Measurements from ENCODE around the gene PRKCQ.
"Not testable (repeated sequence)": the region's sequence is repeated elsewhere in the genome, so short reads cannot be mapped to it uniquely, and the experiment has no call there.

The PRKCQ gene

DNA sequence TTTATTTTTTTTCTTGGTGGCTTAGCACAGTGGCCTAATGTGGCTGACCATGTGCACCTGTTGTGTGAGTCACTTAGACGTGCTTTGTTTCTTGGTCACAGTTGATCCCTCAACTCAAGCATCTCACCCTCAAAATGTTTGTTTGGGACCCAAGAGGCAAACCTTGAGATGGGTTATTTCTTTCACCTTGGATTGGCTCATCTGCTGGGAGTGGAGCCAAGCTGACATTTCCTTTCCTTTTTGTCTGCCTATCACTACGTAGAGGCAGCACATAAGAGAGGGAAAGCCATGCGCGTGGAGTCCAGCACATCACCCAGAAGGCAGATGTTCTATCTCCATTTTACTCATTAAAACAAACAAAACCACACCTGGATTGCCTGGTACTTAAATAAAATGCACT is 6.4 kb upstream of the PRKCQ start:
- Histone ChIP-seq H3K27me3 (ENCODE audit: insufficient read depth, low read depth) (no peaks in the 10 kb centered on the region), H3K4me3 (IDR thresholded peaks at IDR 0.05; ENCODE audit: insufficient read depth, low read depth, low read length) (no peak overlapping the region), H2AFZ (ENCODE audit: low read depth) (no peak overlapping the region), H4K20me1 (ENCODE audit: insufficient read depth) (no peaks in the 10 kb centered on the region), H3K4me1 (ENCODE audit: low read depth, poor library complexity, severe bottlenecking) (peaks cover 4% of the 10 kb centered on the region), H3K9ac (no peak overlapping the region), H3K27ac (no peak overlapping the region), H3K4me2 (no peak overlapping the region), H3K36me3 (ENCODE audit: insufficient read depth) (no peaks in the 10 kb centered on the region), H3K79me2 (ENCODE audit: insufficient read depth, low read depth) (no peaks in the 10 kb centered on the region)
- TF ChIP-seq, protein P1, sequence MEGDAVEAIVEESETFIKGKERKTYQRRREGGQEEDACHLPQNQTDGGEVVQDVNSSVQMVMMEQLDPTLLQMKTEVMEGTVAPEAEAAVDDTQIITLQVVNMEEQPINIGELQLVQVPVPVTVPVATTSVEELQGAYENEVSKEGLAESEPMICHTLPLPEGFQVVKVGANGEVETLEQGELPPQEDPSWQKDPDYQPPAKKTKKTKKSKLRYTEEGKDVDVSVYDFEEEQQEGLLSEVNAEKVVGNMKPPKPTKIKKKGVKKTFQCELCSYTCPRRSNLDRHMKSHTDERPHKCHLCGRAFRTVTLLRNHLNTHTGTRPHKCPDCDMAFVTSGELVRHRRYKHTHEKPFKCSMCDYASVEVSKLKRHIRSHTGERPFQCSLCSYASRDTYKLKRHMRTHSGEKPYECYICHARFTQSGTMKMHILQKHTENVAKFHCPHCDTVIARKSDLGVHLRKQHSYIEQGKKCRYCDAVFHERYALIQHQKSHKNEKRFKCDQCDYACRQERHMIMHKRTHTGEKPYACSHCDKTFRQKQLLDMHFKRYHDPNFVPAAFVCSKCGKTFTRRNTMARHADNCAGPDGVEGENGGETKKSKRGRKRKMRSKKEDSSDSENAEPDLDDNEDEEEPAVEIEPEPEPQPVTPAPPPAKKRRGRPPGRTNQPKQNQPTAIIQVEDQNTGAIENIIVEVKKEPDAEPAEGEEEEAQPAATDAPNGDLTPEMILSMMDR (conservative IDR thresholded peaks at IDR 0.05; ENCODE audit: low read depth, low read length): no peak

DNA sequence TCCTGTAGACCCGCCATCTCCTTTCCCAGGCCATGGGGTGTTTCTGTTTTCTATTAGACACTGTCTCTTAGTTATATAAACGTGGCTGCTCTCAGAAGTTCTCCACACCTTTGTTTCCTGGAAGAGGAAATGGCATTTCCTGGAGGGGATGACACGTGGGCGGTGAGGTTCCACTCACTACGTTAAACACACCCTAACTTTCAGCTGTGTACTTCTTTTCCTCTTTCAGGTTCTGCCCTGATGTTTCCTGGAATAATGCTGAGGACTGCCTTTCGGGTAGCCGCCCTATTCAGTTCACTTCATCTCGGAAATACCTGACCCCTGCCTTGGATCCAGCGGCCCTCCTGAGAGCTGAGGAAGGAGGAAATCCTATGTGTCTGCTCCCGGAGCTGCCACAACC is 3.4 kb upstream of the PRKCQ start:
- TF ChIP-seq, protein P1 (conservative IDR thresholded peaks at IDR 0.05; ENCODE audit: low read depth, low read length): no peak
- Histone ChIP-seq H3K9ac (no peak overlapping the region), H3K27ac (no peak overlapping the region), H3K4me1 (ENCODE audit: low read depth, poor library complexity, severe bottlenecking) (peaks cover 5% of the 10 kb centered on the region), H3K27me3 (ENCODE audit: insufficient read depth, low read depth) (no peaks in the 10 kb centered on the region), H3K4me3 (IDR thresholded peaks at IDR 0.05; ENCODE audit: insufficient read depth, low read depth, low read length) (no peak overlapping the region), H4K20me1 (ENCODE audit: insufficient read depth) (no peaks in the 10 kb centered on the region), H3K36me3 (ENCODE audit: insufficient read depth) (no peaks in the 10 kb centered on the region), H2AFZ (ENCODE audit: low read depth) (no peak overlapping the region), H3K79me2 (ENCODE audit: insufficient read depth, low read depth) (no peaks in the 10 kb centered on the region), H3K4me2 (no peak overlapping the region)

DNA sequence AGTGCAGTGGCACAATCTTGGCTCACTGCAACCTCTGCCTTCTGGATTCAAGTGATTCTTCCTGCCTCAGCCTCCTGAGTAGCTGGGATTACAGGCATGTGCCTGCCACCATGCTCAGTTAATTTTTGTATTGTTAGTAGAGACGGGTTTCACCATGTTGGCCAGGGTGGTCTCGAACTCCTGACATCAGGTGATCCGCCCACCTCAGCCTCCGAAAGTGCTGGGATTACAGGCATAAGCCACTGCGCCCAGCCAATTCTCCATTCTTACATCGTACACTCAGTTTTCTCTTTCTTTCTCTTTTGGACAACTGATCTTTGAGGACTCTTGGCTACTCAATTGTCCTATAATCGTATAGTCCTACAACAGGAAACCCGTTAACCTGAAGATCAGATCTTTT is 2.8 kb upstream of the PRKCQ start:
- H3K27ac ChIP-seq; H4K20me1 ChIP-seq (ENCODE audit: insufficient read depth); H3K4me2 ChIP-seq; H3K36me3 ChIP-seq (ENCODE audit: insufficient read depth); H2AFZ ChIP-seq (ENCODE audit: low read depth); H3K27me3 ChIP-seq (ENCODE audit: insufficient read depth, low read depth); H3K4me3 ChIP-seq (IDR thresholded peaks at IDR 0.05; ENCODE audit: insufficient read depth, low read depth, low read length); H3K9ac ChIP-seq; H3K4me1 ChIP-seq (ENCODE audit: low read depth, poor library complexity, severe bottlenecking); H3K79me2 ChIP-seq (ENCODE audit: insufficient read depth, low read depth): not testable (repeated sequence)

DNA sequence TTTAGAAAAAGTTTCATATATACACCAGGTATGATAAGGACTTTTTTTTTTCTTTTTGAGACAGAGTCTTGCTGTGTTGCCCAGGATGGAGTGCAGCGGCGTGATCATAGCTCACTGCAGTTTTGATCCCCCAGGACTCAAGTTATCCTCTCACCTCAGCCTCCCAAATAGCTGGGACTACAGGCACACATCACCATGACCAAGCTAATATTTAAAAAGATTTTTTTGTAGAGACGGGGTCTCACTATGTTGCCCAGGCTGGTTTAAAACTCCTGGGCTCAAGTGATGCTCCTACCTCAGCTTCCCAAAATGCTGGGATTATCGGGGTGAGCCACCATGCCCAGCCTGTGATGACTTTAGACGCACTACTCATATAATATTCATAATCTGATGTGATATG is 2.2 kb upstream of the PRKCQ start:
- Histone ChIP-seq H3K4me3 (IDR thresholded peaks at IDR 0.05; ENCODE audit: insufficient read depth, low read depth, low read length) (no peak overlapping the region), H3K79me2 (ENCODE audit: insufficient read depth, low read depth) (no peaks in the 10 kb centered on the region), H3K4me2 (no peak overlapping the region), H3K27me3 (ENCODE audit: insufficient read depth, low read depth) (no peaks in the 10 kb centered on the region), H3K36me3 (ENCODE audit: insufficient read depth) (no peaks in the 10 kb centered on the region), H2AFZ (ENCODE audit: low read depth) (no peak overlapping the region), H3K27ac (no peak overlapping the region), H4K20me1 (ENCODE audit: insufficient read depth) (no peaks in the 10 kb centered on the region), H3K9ac (no peak overlapping the region), H3K4me1 (ENCODE audit: low read depth, poor library complexity, severe bottlenecking) (peaks cover 5% of the 10 kb centered on the region)
- TF ChIP-seq, protein P1 (conservative IDR thresholded peaks at IDR 0.05; ENCODE audit: low read depth, low read length): no peak

DNA sequence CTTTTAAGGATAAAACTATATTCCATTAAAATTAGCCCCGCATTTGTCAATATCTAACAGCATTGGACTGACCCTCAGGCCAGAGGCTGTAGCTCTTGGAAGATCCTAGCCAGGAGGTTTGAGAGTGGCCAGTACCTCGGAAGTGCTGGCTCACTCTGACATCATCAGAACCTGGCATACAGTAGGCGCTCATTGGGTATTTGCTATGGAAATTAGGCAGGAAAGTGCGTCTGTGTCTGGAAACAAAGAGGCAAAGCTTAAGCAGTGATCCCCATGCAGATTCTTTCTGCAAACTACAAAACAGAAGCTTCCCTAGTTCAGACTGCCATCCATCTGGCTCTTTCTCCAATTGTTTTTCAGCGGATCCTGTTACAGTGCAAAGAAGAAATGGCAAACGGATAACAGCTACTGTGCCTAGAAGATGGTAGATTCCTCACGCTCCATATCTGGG is 1.7 kb upstream of the PRKCQ start:
- Histone ChIP-seq H3K36me3 (ENCODE audit: insufficient read depth) (no peaks in the 10 kb centered on the region), H3K79me2 (ENCODE audit: insufficient read depth, low read depth) (no peaks in the 10 kb centered on the region)

DNA sequence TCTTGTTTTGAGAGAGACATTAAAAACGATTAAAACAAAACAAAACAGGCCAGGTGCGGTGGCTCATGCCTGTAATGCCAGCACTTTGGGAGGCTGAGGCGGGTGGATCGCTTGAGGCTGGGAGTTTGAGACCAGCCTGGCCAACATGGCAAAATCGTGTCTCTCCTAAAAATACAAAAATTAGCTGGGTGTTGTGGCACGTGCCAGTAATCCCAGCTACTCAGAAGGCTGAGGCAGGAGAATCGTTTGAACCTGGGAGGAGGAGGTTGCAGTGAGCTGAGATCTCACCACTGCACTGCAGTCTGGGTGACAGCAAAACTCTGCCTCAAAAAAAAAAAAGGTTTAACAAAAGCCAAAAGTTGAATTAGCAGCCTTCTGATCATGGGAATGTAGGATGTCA is 1.1 kb upstream of the PRKCQ start:
- peak overlapping the region; percentile 97 for H2AFZ ChIP-seq (ENCODE audit: low read depth)
- H3K4me2 ChIP-seq: peak overlapping the region; percentile 67
- H3K4me1 ChIP-seq (ENCODE audit: low read depth, poor library complexity, severe bottlenecking); H3K36me3 ChIP-seq (ENCODE audit: insufficient read depth); H3K27me3 ChIP-seq (ENCODE audit: insufficient read depth, low read depth); H3K4me3 ChIP-seq (IDR thresholded peaks at IDR 0.05; ENCODE audit: insufficient read depth, low read depth, low read length); H3K79me2 ChIP-seq (ENCODE audit: insufficient read depth, low read depth); H4K20me1 ChIP-seq (ENCODE audit: insufficient read depth): not testable (repeated sequence)
- H3K9ac ChIP-seq: peak overlapping the region; percentile 95
- peak overlapping the region; percentile 85; the same call in 1 of the 2 replicates for H3K27ac ChIP-seq

More for the DNA sequence above, 1.7 kb upstream of the PRKCQ start:
- Histone ChIP-seq H3K27me3 (ENCODE audit: insufficient read depth, low read depth) (no peaks in the 10 kb centered on the region), H3K4me3 (IDR thresholded peaks at IDR 0.05; ENCODE audit: insufficient read depth, low read depth, low read length) (no peak overlapping the region), H3K9ac (no peak overlapping the region; the same call in 1 of the 2 replicates), H3K4me2 (peak overlapping the region; percentile 67; the same call in 1 of the 2 replicates), H3K4me1 (ENCODE audit: low read depth, poor library complexity, severe bottlenecking) (peaks cover 5% of the 10 kb centered on the region), H4K20me1 (ENCODE audit: insufficient read depth) (no peaks in the 10 kb centered on the region), H2AFZ (ENCODE audit: low read depth) (no peak overlapping the region), H3K27ac (no peak overlapping the region)
- TF ChIP-seq, protein P1 (conservative IDR thresholded peaks at IDR 0.05; ENCODE audit: low read depth, low read length): no peak
